ENCODE results near the gene MACROD1.

DNA sequence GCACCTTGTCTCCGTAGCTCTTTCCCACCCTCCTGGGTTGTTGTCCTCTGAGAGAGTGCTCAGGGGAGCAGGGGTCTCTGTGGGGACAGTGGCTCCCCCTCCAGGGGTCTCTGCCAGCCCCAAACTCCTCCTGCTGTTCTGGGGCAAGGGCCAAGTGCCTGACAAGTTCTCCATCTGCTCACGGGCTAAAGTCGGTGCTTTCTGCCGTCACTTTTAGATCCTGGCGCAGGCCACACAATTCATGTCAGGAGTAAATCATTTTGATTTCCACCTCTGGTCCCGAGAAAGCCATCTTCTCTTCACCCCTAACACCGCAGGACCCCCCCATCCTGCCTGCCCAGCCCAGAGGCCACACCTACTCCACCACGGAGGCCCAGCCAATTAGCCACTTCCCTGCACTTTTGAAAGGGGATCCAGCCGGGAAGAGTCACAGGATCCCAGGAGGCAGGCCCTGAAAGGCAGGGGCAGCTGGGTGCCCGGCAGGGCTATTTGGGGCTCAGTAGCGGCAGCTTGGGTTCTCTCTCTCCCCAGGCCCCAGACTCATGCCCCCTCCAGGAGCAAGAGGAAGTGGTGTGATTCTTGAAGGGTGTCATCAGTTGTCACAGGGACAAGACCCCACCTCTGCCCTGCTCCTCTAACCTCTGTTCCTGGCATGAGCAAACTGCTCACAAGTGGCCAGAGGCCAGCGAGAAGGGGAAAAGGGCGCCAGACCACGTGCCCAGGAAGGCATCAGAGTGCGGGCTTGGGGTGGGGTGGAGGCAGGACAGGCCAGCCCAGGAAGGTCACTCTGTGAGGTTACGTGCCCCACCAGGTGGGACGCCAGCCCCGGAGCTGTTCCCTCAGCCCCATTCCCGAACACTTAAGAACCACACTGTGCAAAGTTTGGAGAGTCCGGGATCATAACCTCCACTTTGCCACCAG is 1.3 kb downstream of the MACROD1 start:
- TF ChIP-seq CTCF (IDR thresholded peaks at IDR 0.05): no peak
- no peak for TF ChIP-seq POLR2A (IDR thresholded peaks at IDR 0.05)
